IMR-90 (cell line): ENCODE results near the gene IRF2BP1. TPM values are rescaled to one million over a fixed set of nuclear protein-coding genes. Genes with fewer than 3 reads are reported as not detected.

ENCODE experiments used
- ATAC-seq: fragments of 200-7000 bp; cut with Tn5 transposase; 2 replicates; pipeline ENCODE4 v1.9.1; 2020; ENCODE audit warnings: low read depth, mild to moderate bottlenecking, moderate library complexity
- BruUV-seq: library from RNA; stranded (reverse); fragments of 400-500 nt; replicated peaks from 2 replicates; lab custom pipeline; 2021; lab: Mats Ljungman, UMichigan
- CTCF ChIA-PET: fragments of 300-600 bp; formaldehyde crosslinking; extraction: SDS; loops from one replicate; lab custom pipeline; 2021; ENCODE audit warnings: antibody characterized with exemption; lab: Yijun Ruan, JAX
- POLR2A ChIA-PET: fragments of 300-600 bp; sonication (Branson Sonifier 250); formaldehyde crosslinking; loops from one replicate; lab custom pipeline; 2022; ENCODE audit warnings: antibody characterized with exemption; ENCODE audit not compliant: unreplicated experiment; lab: Charles Lee
- DNase-seq: peaks from one replicate; pipeline ENCODE4 v3.0.0; 2013
- H2AFZ ChIP-seq: replicated peaks from 2 replicates; pipeline ENCODE3; 2013; ENCODE audit warnings: low read length, mild to moderate bottlenecking; ENCODE audit not compliant: poor library complexity
- H2AK5ac ChIP-seq: 2 replicates; pipeline ENCODE4 v1.6.1; 2013; ENCODE audit warnings: low read depth, low read length, inconsistent platforms
- H2AK9ac ChIP-seq: replicated peaks from 2 replicates; pipeline ENCODE3; 2013; ENCODE audit warnings: mild to moderate bottlenecking, low read depth, low read length, moderate library complexity; ENCODE audit not compliant: poor library complexity
- H2BK120ac ChIP-seq: 2 replicates; pipeline ENCODE4 v1.6.1; 2013; ENCODE audit warnings: low read depth, low read length, inconsistent platforms
- H2BK15ac ChIP-seq: 3 replicates; pipeline ENCODE4 v1.6.1; 2013; ENCODE audit warnings: low read depth, low read length, inconsistent platforms
- H2BK20ac ChIP-seq: 2 replicates; pipeline ENCODE4 v1.6.1; 2013; ENCODE audit warnings: low read depth, mild to moderate bottlenecking, inconsistent platforms, low read length, moderate library complexity
- H2BK5ac ChIP-seq: 2 replicates; pipeline ENCODE4 v1.6.1; 2013; ENCODE audit warnings: mild to moderate bottlenecking, low read depth, low read length, inconsistent platforms; ENCODE audit not compliant: poor library complexity, severe bottlenecking
- H3K14ac ChIP-seq: replicated peaks from 2 replicates; pipeline ENCODE4 v1.6.1; 2013; ENCODE audit warnings: low read depth, low read length, inconsistent platforms
- H3K18ac ChIP-seq: 2 replicates; pipeline ENCODE4 v1.6.1; 2013; ENCODE audit warnings: low read depth, low read length, control low read depth
- H3K23ac ChIP-seq: 2 replicates; pipeline ENCODE4 v1.6.1; 2013; ENCODE audit warnings: low read depth, low read length, inconsistent platforms
- H3K27ac ChIP-seq: 2 replicates; pipeline ENCODE4 v1.5.1; 2013; ENCODE audit warnings: mild to moderate bottlenecking, control low read depth, low read length; ENCODE audit not compliant: insufficient read depth
- H3K27me3 ChIP-seq: 2 replicates; pipeline ENCODE4 v1.6.1; 2013; ENCODE audit warnings: low read length; ENCODE audit not compliant: control insufficient read depth, insufficient read depth
- H3K36me3 ChIP-seq: 2 replicates; pipeline ENCODE4 v1.6.1; 2013; ENCODE audit warnings: low read length, mixed read lengths; ENCODE audit not compliant: control insufficient read depth, insufficient read depth
- H3K4ac ChIP-seq: 2 replicates; pipeline ENCODE4 v1.6.1; 2013; ENCODE audit warnings: low read depth, low read length, inconsistent platforms
- H3K4me1 ChIP-seq: 2 replicates; pipeline ENCODE4 v1.6.1; 2013; ENCODE audit warnings: low read length, mixed read lengths; ENCODE audit not compliant: control insufficient read depth, insufficient read depth
- H3K4me2 ChIP-seq: 2 replicates; pipeline ENCODE4 v1.6.1; 2013; ENCODE audit warnings: low read depth, mild to moderate bottlenecking, control low read depth, low read length, moderate library complexity
- H3K4me3 ChIP-seq: 2 replicates; pipeline ENCODE4 v1.5.1; 2013; ENCODE audit warnings: low read depth, mild to moderate bottlenecking, control low read depth, low read length, moderate library complexity; ENCODE audit not compliant: insufficient read depth
- H3K56ac ChIP-seq: 2 replicates; pipeline ENCODE4 v1.6.1; 2013; ENCODE audit warnings: low read length, inconsistent platforms; ENCODE audit not compliant: insufficient read depth; ENCODE audit errors: extremely low read depth
- H3K79me1 ChIP-seq, 2 experiments: 2 replicates each; pipeline ENCODE4 v1.6.1; 2013; ENCODE audit warnings: low read length in 2 of 2, inconsistent platforms in 1 of 2, low read depth in 1 of 2
- H3K9ac ChIP-seq: 2 replicates; pipeline ENCODE4 v1.6.1; 2013; ENCODE audit warnings: low read depth, low read length, control low read depth
- H3K9me1 ChIP-seq: 2 replicates; pipeline ENCODE4 v1.6.1; 2013; ENCODE audit warnings: low read length, inconsistent platforms; ENCODE audit not compliant: insufficient read depth
- H3K9me3 ChIP-seq: 2 replicates; pipeline ENCODE4 v1.6.1; 2013; ENCODE audit warnings: low read length; ENCODE audit not compliant: control insufficient read depth, insufficient read depth
- H4K20me1 ChIP-seq: 2 replicates; pipeline ENCODE4 v1.6.1; 2013; ENCODE audit warnings: low read length, inconsistent platforms; ENCODE audit not compliant: insufficient read depth
- H4K5ac ChIP-seq: 2 replicates; pipeline ENCODE4 v1.6.1; 2013; ENCODE audit warnings: mild to moderate bottlenecking, low read depth, low read length, control low read depth
- H4K8ac ChIP-seq, 2 experiments: 2 replicates each; pipeline ENCODE4 v1.6.1; 2013; ENCODE audit warnings: low read depth in 2 of 2, low read length in 2 of 2, control low read depth in 1 of 2, inconsistent platforms in 1 of 2
- H4K91ac ChIP-seq: 2 replicates; pipeline ENCODE4 v1.6.1; 2013; ENCODE audit warnings: low read depth, low read length, inconsistent platforms; ENCODE audit not compliant: insufficient read depth
- BHLHE40 ChIP-seq: fragments of 150-350 bp; IDR thresholded peaks from 2 replicates; pipeline ENCODE4 v1.6.1; 2016; ENCODE audit warnings: mild to moderate bottlenecking, low read depth, low read length
- CTCF ChIP-seq: conservative IDR thresholded peaks from 2 replicates; pipeline ENCODE4 v1.5.1; 2012; ENCODE audit warnings: mild to moderate bottlenecking, low read depth, low read length, improper control_type of control experiment
- NFE2L2 ChIP-seq: fragments of 150-350 bp; IDR thresholded peaks from 2 replicates; pipeline ENCODE4 v1.6.1; 2016; ENCODE audit warnings: low read depth, mild to moderate bottlenecking, low read length
- RAD21 ChIP-seq: IDR thresholded peaks from 2 replicates; pipeline ENCODE4 v1.6.1; 2012; ENCODE audit warnings: low read length, improper control_type of control experiment
- RFX5 ChIP-seq: IDR thresholded peaks from 2 replicates; pipeline ENCODE4 v1.8.0; 2012; ENCODE audit warnings: low read depth, mild to moderate bottlenecking, low read length, moderate library complexity
- USF2 ChIP-seq: fragments of 150-350 bp; IDR thresholded peaks from 2 replicates; pipeline ENCODE4 v1.6.1; 2017; ENCODE audit warnings: mild to moderate bottlenecking, antibody characterized with exemption, low read length, low read depth
- WGBS, 2 experiments: methylation state at CpG; one replicate each; pipeline versions ENCODE4 v1.1.5 to v1.1.7; 2013; ENCODE audit warnings: missing lambda C conversion rate in 2 of 2; ENCODE audit not compliant: insufficient read length in 1 of 2; ENCODE audit errors: extremely low coverage in 2 of 2; 5-methylcytosine and 5-hydroxymethylcytosine counted together
- dilution Hi-C: fragments of 300-500 bp; cut with HindIII; formaldehyde crosslinking; loops from one replicate; pipeline ENCODE4 v1.14.3; 2018; ENCODE audit warnings: low sequenced_read_pairs; ENCODE audit not compliant: unreplicated experiment
- in situ Hi-C: fragments of 300-500 bp; cut with MboI; formaldehyde crosslinking; loops from 3 replicates; pipeline ENCODE4 v1.14.3; 2019; ENCODE audit warnings: low sequenced_read_pairs, inconsistent platforms, mixed read lengths
- intact Hi-C: fragments of 100-400 bp; cut with micrococcal nuclease; formaldehyde crosslinking; loops from 2 replicates; pipeline ENCODE4 v1.10.0; 2022
- polyA plus RNA-seq, 3 experiments: library from polyadenylated mRNA; depleted of rRNA; stranded (reverse); fragments of >200 nt; gene quantifications; 2 replicates each; pipeline ENCODE4 v1.2.3, GENCODE V29; 2012; ENCODE audit warnings: low replicate concordance in 1 of 3
- total RNA-seq: library from RNA; depleted of rRNA; stranded (reverse); fragments of >200 nt; gene quantifications from 2 replicates; pipeline ENCODE4 v1.2.3, GENCODE V29; 2012
- TF ChIP-seq, protein P1 (sequence below): fragments of 150-350 bp; IDR thresholded peaks from 2 replicates; pipeline ENCODE4 v1.6.1; 2016; ENCODE audit warnings: low read depth, mild to moderate bottlenecking, low read length, moderate library complexity, borderline replicate concordance

Gene IRF2BP1
- total and polyA plus RNA-seq, 2 of the 4 experiments (the other 2 are of a cell fraction), result 4.5 to 8.5 TPM

- Histone ChIP-seq H2BK20ac (no peak overlapping the region), H4K8ac (no peak overlapping the region), H3K27ac (no peak overlapping the region), H3K18ac (no peak overlapping the region), H3K9ac (no peak overlapping the region), H3K27me3 (peaks cover 32% of the 10 kb centered on the region), H4K20me1 (no peaks in the 10 kb centered on the region), H2AK9ac (no peak overlapping the region), H3K9me3 (no peaks in the 10 kb centered on the region), H3K56ac (no peak overlapping the region), H4K5ac (no peak overlapping the region), H3K23ac (no peak overlapping the region), H2BK5ac (no peak overlapping the region), H2AK5ac (no peak overlapping the region), H3K4me3 (no peak overlapping the region), H2BK15ac (no peak overlapping the region), H3K36me3 (no peaks in the 10 kb centered on the region), H3K4me2 (no peak overlapping the region), H3K9me1 (no peaks in the 10 kb centered on the region), H4K91ac (no peak overlapping the region), H3K79me1 (no peaks in the 10 kb centered on the region), H3K14ac (no peak overlapping the region), H2BK120ac (no peak overlapping the region), H3K4me1 (peaks cover 4% of the 10 kb centered on the region; the same call in 1 of the 2 replicates), H2AFZ (no peak overlapping the region), H3K4ac (no peak overlapping the region)
- dilution Hi-C loops (no loop called here), intact Hi-C loops (no loop called here), in situ Hi-C loops (no loop called here)
- TF ChIP-seq NFE2L2 (no peak), BHLHE40 (no peak), CTCF (no peak), RAD21 (no peak), RFX5 (no peak), USF2 (no peak)
- TF ChIP-seq, protein P1, sequence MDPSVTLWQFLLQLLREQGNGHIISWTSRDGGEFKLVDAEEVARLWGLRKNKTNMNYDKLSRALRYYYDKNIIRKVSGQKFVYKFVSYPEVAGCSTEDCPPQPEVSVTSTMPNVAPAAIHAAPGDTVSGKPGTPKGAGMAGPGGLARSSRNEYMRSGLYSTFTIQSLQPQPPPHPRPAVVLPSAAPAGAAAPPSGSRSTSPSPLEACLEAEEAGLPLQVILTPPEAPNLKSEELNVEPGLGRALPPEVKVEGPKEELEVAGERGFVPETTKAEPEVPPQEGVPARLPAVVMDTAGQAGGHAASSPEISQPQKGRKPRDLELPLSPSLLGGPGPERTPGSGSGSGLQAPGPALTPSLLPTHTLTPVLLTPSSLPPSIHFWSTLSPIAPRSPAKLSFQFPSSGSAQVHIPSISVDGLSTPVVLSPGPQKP, result no peak
- no peak for DNase-seq
- ChIA-PET CTCF (no interaction called here), POLR2A (no interaction called here)
- 100% methylated on average over 2 of the region's 34 CpGs; no CpG with 5 or more reads in 1 of the 2 experiments for WGBS, 2 experiments
- BruUV-seq, result no TSS peak
- no peak for ATAC-seq
These were observed 13.6 kb downstream of the IRF2BP1 start for GRCh38 chr19:45872095-45872919.
